GM19438 (cell line): ENCODE results near the gene KMT2E.

Experiments
- ATAC-seq: cut with Tn5 transposase; IDR thresholded peaks from one replicate; pipeline ENCODE4 v1.9.1; 2021; ENCODE audit warnings: low read depth; ENCODE audit not compliant: unreplicated experiment

Gene KMT2E

DNA sequence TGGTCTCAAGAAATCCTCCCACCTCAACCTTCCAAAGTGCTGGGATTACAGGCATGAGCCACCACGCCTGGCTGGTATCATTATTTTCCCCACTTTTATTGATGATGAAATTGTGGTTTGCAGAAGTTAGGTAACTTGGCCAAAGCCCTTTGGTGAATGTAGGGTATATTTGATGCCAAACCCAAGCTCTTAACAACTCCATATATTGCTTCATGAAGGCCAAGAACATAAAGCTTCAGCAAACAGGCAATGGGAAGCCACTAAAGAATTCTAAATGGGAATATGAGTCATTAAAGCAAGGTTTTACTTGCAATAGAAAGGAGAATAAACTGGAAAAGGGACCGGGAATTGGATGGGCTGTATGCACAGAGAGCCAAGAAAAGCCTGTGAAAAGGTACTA lies 142.7 kb downstream of the KMT2E start:
- ATAC-seq: no peak

DNA sequence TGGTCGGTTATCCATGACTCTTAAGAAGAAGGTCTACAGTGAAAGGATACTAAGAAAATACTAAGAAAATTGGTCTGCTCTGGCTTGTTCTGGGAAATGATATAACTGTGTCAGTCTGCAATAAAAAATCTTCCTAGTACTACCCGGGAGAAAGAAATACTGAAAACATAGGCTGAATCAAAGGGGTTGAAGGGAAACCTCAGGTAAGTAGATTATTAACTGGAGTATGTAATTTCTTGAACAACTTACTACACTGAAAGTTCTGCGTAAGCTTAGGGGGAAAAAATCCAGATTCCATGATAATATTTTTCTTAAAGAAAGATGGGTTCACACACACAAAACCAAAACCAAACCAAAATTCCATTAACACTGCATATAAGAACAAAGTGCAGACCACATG lies 143.3 kb downstream of the KMT2E start:
- no peak for ATAC-seq

DNA sequence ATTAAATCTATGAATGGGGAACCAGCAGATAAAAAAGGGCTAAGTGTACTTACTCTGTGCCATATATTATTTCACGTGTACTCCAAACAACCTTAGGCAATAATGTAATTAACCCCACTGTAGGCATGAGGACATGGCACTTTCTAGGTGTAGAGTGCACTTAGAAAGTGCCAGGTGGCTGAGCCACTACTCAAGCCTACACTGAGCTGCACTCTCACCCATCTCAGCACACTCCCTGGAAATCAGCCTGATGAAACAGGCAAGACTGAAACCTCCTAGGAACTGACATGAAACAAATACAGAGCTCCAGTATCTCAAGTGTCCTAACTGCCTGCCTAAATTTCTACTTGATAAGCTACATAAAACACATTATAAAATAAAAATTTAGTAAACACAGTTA lies 147.4 kb downstream of the KMT2E start:
- ATAC-seq: no peak
